GM12875 (cell line): ENCODE measurements around the gene STX8.

Source experiments
- H3K4me3 ChIP-seq: one replicate; pipeline ENCODE4 v1.5.1; 2011; ENCODE audit warnings: low read depth, low read length, control low read depth
- TF ChIP-seq, protein P1 (sequence below): IDR thresholded peaks from 2 replicates; pipeline ENCODE4 v1.5.1; 2011; ENCODE audit warnings: low read depth, mild to moderate bottlenecking, control low read depth, inconsistent platforms, low read length, moderate library complexity, borderline replicate concordance; ENCODE audit not compliant: insufficient read depth

Gene STX8

DNA sequence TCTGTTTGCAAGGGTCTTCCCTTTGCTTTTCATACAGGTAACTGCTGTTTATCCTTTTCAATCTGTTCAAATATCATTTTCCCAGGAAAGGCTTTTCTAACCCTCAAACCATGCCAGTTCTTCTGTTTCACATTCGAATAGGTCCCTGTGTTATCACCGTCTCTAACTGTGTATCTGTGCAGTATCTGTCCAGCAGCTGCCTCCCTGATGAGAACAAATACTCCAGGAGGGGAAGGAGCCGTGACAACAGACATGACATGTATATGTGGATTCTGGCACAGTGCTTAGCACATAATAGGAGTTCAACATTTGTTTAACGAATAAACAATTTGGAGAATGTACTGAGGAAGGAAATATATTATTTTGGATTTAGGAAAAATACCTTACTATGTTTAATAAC lies 95.7 kb downstream of the STX8 start:
- TF ChIP-seq, protein P1, sequence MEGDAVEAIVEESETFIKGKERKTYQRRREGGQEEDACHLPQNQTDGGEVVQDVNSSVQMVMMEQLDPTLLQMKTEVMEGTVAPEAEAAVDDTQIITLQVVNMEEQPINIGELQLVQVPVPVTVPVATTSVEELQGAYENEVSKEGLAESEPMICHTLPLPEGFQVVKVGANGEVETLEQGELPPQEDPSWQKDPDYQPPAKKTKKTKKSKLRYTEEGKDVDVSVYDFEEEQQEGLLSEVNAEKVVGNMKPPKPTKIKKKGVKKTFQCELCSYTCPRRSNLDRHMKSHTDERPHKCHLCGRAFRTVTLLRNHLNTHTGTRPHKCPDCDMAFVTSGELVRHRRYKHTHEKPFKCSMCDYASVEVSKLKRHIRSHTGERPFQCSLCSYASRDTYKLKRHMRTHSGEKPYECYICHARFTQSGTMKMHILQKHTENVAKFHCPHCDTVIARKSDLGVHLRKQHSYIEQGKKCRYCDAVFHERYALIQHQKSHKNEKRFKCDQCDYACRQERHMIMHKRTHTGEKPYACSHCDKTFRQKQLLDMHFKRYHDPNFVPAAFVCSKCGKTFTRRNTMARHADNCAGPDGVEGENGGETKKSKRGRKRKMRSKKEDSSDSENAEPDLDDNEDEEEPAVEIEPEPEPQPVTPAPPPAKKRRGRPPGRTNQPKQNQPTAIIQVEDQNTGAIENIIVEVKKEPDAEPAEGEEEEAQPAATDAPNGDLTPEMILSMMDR: no peak
- no peak overlapping the region for H3K4me3 ChIP-seq

GRCh38 chr17:9478889-9479288 lies 96.7 kb downstream of the STX8 start:
- TF ChIP-seq, protein P1: no peak
- H3K4me3 ChIP-seq: no peak overlapping the region

- TF ChIP-seq, protein P1: no peak
- no peak overlapping the region for H3K4me3 ChIP-seq
Measured at GRCh38 chr17:9475101-9475658, 100.4 kb downstream of the STX8 start.

GRCh38 chr17:9473711-9474110 lies 101.9 kb downstream of the STX8 start:
- H3K4me3 ChIP-seq: no peak overlapping the region
- TF ChIP-seq, protein P1: no peak

DNA sequence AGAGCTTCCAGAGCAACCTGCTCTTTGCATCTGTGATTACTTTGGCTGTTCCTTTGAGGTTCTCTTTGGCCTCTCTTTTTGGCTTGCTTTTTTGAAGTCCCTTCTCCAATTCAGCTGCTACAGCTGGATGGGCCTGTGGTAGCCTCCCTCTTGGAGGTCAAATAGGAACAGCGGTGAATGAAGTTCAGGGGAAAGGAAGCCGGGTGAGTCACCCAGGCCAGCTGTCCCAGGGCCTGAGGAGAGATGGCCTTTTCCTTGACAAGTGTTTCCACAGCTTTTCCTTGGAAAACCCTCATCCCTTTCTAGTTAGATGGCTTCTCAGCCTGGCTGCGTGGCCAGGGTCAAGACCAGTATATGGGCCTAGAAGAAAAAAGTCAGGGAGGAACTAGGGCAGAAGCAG lies 103.1 kb downstream of the STX8 start:
- H3K4me3 ChIP-seq: no peak overlapping the region
- TF ChIP-seq, protein P1: no peak

DNA sequence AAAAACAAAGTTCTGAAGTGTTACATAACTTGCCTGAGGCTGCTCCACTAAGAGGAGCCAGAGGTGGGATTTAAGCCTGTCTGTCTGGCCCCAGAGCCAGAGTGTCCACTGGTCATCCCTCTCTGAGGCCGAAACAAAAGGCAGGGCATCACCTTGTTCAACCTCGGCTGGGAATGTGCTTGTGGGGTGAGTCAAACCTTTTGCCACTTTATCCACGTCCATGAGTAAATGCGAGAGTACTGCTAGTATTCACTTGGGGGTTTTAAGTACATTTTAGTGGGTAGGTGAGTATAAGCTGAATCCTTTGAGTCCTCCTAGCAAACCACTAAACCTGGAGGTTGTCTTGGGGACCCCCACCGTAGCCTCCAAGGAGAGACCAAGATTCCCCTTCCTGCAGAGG lies 103.5 kb downstream of the STX8 start:
- no peak overlapping the region for H3K4me3 ChIP-seq
- TF ChIP-seq, protein P1: no peak

DNA sequence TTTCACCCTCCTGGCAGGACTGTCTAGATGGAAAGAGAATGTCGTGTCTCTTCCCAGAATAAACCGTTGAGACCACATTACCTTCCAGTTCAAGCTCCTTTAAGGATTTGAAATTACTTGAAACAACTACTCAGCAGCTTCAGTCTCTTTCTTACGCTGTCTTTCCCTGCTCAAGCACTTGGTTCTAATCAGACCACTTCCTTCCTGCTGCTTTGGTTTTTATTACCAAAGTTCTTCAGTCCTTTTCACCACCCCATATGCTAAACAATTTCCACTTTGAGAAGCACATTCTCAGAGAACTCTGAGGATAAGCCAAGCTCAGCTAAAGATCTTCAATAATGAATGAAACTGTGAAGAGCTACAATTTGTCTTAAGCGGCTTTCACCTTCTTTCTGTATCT lies 105.4 kb downstream of the STX8 start:
- TF ChIP-seq, protein P1: no peak
- no peak overlapping the region for H3K4me3 ChIP-seq
